ENCODE data around the gene TXNRD2.

The TXNRD2 gene

DNA sequence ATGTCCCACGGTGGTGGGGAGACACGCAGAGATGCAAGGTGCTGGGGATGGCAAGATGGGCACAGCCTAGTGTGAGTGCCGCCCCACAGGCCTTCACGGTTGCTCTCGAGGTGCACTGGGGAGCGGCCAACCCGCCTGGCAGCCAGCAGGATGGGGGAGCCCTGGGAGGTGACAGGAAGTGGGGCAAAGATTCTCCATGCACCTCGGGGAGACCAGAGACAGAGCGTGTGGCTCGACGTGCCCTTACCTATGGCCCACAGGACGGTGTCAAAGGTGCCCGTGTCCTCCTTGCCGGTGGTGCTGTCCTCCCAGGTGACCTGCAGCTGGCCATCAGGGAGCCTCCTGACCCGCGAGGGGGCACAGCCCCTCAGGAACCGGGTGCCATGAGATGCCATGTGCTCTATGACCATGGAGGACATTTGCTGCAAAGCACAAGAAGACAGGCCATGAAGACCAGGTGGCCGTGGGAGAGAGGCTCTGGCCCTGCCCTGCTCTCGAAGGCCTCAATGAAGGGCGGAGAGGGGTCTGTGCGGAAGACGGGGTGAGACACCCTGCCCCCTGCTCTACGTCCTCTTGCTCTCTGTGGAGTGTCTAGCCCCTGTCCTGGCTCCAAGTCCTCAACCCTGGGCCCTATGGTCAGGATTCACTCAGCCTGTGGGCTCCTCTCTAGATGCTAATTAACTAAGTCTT is 46.3 kb downstream of the TXNRD2 start:
- no peak overlapping the region for H3K4me3 Mint-ChIP-seq
- H3K36me3 Mint-ChIP-seq (ENCODE audit: insufficient read depth) = peaks cover 2% of the 10 kb centered on the region
- no peaks in the 10 kb centered on the region for H3K9me3 Mint-ChIP-seq
- DNase-seq (ENCODE audit: low spot score in 2 of 2) (no peak), ATAC-seq (replicated peaks; ENCODE audit: extremely low read depth, poor library complexity, severe bottlenecking) (no peak)
- no peak overlapping the region for H3K27ac Mint-ChIP-seq (ENCODE audit: low read depth)
- no peaks in the 10 kb centered on the region for H3K27me3 Mint-ChIP-seq
- H3K4me1 Mint-ChIP-seq = peaks cover 18% of the 10 kb centered on the region

DNA sequence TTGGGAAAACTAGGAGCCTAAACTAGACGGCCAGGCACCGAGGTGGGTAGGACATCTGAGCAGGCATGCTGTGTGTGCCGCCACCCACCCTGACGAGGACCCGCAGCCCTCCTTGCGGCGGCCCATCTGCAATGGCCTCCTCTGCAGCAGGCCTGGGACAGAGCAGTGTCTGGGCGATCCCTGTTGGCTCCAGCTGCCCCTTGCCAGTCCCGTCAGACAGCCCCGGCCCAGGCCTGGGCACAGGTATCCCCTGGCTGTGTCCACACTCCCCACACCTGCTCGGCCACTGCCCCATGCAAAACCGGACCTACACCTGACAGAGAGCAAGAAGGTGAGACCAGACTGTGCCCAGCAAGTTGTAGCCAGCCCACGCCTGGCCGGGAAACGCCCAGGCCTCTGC is 48.3 kb downstream of the TXNRD2 start:
- DNase-seq (ENCODE audit: low spot score in 2 of 2) (no peak), ATAC-seq (replicated peaks; ENCODE audit: extremely low read depth, poor library complexity, severe bottlenecking) (no peak)
- H3K4me3 Mint-ChIP-seq = no peak overlapping the region
- peak overlapping the region; percentile 96 for H3K27ac Mint-ChIP-seq (ENCODE audit: low read depth)
- no peaks in the 10 kb centered on the region for H3K9me3 Mint-ChIP-seq
- peaks cover 18% of the 10 kb centered on the region for H3K4me1 Mint-ChIP-seq
- H3K36me3 Mint-ChIP-seq (ENCODE audit: insufficient read depth) = peaks cover 2% of the 10 kb centered on the region
- H3K27me3 Mint-ChIP-seq = no peaks in the 10 kb centered on the region

- Mint-ChIP-seq H3K27ac (ENCODE audit: low read depth) (peak overlapping the region; percentile 96), H3K9me3 (no peaks in the 10 kb centered on the region), H3K4me1 (peaks cover 18% of the 10 kb centered on the region), H3K27me3 (no peaks in the 10 kb centered on the region), H3K36me3 (ENCODE audit: insufficient read depth) (peaks cover 2% of the 10 kb centered on the region), H3K4me3 (no peak overlapping the region)
- ATAC-seq (replicated peaks; ENCODE audit: extremely low read depth, poor library complexity, severe bottlenecking) = no peak
- DNase-seq (ENCODE audit: low spot score in 2 of 2) = no peak
Measured at GRCh38 chr22:19892925-19893324, 48.7 kb downstream of the TXNRD2 start.

DNA sequence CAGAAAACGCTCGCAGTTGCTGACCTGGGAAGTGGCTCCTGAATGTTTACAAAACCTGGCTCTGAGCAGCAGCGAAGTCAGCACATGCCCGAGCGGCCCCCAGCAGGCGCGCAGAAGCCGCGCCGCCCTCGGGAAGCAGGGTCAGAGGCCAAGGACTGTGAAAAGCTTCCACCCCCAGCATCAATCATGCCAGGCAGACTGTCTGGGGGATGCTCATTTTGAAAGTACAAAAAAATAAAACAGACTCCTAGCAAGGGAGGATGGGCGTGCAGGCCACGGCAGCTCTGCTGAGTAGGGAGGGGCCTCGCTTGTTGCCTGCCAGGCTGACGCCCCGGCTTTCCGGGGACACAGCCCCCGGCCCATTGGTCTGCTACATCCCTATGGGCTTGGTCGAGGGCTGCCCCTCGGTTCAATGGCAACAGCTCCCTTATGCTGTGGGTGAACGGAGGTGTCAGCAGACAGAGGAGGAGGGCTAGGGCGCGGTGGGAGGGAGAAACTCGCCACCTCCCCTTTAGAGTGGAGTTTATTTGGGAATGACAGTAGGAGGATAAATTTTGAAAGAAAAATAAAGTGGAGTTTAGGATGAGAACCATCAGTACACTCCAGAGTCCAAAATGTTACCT is 49.2 kb downstream of the TXNRD2 start:
- no peak for DNase-seq (ENCODE audit: low spot score in 2 of 2)
- Mint-ChIP-seq H3K36me3 (ENCODE audit: insufficient read depth) (peaks cover 2% of the 10 kb centered on the region), H3K4me1 (peaks cover 18% of the 10 kb centered on the region), H3K9me3 (no peaks in the 10 kb centered on the region), H3K4me3 (peak overlapping the region; percentile 78), H3K27ac (ENCODE audit: low read depth) (peak overlapping the region; percentile 96), H3K27me3 (no peaks in the 10 kb centered on the region)
- peak; percentile 34 for ATAC-seq (replicated peaks; ENCODE audit: extremely low read depth, poor library complexity, severe bottlenecking)

DNA sequence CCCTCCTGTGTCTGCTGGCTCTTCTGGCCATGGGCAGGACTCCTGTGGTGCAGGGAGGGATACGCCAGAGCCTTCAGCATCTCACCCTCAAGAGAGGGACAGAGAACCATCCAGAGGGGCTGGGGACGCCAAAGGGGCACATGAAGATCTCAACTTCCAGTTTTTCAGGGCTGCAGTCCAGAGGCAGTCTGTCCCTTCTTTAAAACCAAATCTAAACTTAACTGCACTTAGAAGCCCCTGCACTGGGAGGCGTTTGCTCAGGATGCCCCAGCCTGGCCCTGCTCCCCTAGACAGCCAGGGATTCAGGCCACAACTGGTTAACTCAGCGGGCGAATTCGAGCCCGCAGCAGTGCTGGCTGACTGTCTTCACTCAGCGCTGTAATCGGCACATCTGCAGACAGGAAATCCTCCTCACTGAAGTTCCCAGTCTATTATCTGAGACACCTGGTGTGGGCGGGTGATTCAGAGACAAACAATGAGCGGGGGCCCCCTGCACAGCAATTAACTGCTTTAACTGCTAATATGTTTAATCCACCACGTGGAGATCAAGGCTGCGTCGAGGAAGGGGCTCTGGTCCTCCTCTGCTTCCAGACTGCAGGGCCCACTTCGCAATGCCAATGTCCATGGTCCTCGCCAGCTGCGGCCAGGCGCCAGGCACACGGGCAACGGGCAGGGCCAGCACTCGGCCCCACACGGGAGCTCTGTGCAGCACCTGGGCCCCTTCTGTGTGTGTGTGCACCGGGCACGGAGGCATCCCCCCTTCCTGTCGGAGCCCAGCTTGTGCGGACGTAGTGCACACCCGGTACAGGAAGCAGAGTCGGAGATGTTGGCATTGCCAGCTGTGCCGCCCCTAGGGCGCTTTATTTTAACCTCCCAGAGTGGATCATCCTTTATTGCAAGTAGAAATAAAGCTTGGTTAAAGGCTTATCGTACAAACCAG is 50.0 kb downstream of the TXNRD2 start:
- no peaks in the 10 kb centered on the region for H3K9me3 Mint-ChIP-seq
- DNase-seq (ENCODE audit: low spot score in 2 of 2) (peak; percentile 60 to 69), ATAC-seq (replicated peaks; ENCODE audit: extremely low read depth, poor library complexity, severe bottlenecking) (peak; percentile 96)
- peak overlapping the region; percentile 96 for H3K27ac Mint-ChIP-seq (ENCODE audit: low read depth)
- H3K36me3 Mint-ChIP-seq (ENCODE audit: insufficient read depth) = peaks cover 2% of the 10 kb centered on the region
- H3K27me3 Mint-ChIP-seq = no peaks in the 10 kb centered on the region
- H3K4me1 Mint-ChIP-seq = peaks cover 18% of the 10 kb centered on the region
- peak overlapping the region; percentile 78 for H3K4me3 Mint-ChIP-seq

GRCh38 chr22:19890502-19891316 is 50.9 kb downstream of the TXNRD2 start:
- Mint-ChIP-seq H3K9me3 (no peaks in the 10 kb centered on the region), H3K27me3 (no peaks in the 10 kb centered on the region), H3K36me3 (ENCODE audit: insufficient read depth) (peaks cover 2% of the 10 kb centered on the region), H3K4me1 (peaks cover 23% of the 10 kb centered on the region), H3K27ac (ENCODE audit: low read depth) (peak overlapping the region; percentile 96), H3K4me3 (peak overlapping the region; percentile 78)
- no peak for ATAC-seq (replicated peaks; ENCODE audit: extremely low read depth, poor library complexity, severe bottlenecking)
- no peak for DNase-seq (ENCODE audit: low spot score in 2 of 2)

GRCh38 chr22:19889951-19890350 is 51.7 kb downstream of the TXNRD2 start:
- ATAC-seq (replicated peaks; ENCODE audit: extremely low read depth, poor library complexity, severe bottlenecking) = no peak
- Mint-ChIP-seq H3K4me3 (no peak overlapping the region), H3K4me1 (peaks cover 26% of the 10 kb centered on the region)

DNA sequence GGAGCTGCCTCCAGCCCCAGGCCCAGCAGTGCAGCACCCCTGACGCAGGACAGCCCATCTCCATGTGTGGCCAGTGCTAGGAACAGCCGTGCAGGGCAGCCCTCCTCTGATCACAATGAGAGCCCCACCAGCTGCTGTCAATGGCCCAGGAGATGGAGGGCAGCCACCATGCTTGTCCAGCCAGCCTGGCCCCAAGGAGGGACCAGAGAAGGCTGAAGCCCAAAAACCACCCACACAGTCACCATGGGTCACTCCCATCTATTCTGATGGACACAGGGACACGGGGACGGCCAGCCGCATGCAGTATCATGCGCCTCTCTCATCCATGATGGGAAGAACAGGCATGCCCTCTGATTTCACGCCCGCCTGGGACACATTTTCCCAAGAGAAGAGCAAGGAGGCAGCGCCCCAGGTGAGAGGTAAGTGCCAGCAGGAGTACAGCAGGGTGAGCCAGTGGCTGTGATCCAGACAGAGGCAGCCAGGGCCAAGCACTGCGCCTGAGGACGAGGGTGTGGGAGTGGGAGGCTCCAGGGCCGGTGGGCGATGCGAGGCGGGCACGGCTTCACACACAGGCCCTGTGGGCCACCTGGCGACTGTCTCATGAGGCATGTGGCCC is 53.4 kb downstream of the TXNRD2 start:
- ATAC-seq (replicated peaks; ENCODE audit: extremely low read depth, poor library complexity, severe bottlenecking) = no peak
- Mint-ChIP-seq H3K27ac (ENCODE audit: low read depth) (no peak overlapping the region), H3K9me3 (no peaks in the 10 kb centered on the region), H3K4me1 (peaks cover 26% of the 10 kb centered on the region), H3K4me3 (peak overlapping the region; percentile 36), H3K27me3 (no peaks in the 10 kb centered on the region), H3K36me3 (ENCODE audit: insufficient read depth) (no peaks in the 10 kb centered on the region)
- no peak for DNase-seq (ENCODE audit: low spot score in 2 of 2)

More at GRCh38 chr22:19889951-19890350, 51.7 kb downstream of the TXNRD2 start:
- Mint-ChIP-seq H3K9me3 (no peaks in the 10 kb centered on the region), H3K36me3 (ENCODE audit: insufficient read depth) (peaks cover 2% of the 10 kb centered on the region), H3K27ac (ENCODE audit: low read depth) (peak overlapping the region; percentile 96), H3K27me3 (no peaks in the 10 kb centered on the region)
- DNase-seq (ENCODE audit: low spot score in 2 of 2) = no peak

- DNase-seq (ENCODE audit: low spot score in 2 of 2) = no peak
- H3K36me3 Mint-ChIP-seq (ENCODE audit: insufficient read depth) = no peaks in the 10 kb centered on the region
Measured at GRCh38 chr22:19887256-19887985, 54.2 kb downstream of the TXNRD2 start.

DNA sequence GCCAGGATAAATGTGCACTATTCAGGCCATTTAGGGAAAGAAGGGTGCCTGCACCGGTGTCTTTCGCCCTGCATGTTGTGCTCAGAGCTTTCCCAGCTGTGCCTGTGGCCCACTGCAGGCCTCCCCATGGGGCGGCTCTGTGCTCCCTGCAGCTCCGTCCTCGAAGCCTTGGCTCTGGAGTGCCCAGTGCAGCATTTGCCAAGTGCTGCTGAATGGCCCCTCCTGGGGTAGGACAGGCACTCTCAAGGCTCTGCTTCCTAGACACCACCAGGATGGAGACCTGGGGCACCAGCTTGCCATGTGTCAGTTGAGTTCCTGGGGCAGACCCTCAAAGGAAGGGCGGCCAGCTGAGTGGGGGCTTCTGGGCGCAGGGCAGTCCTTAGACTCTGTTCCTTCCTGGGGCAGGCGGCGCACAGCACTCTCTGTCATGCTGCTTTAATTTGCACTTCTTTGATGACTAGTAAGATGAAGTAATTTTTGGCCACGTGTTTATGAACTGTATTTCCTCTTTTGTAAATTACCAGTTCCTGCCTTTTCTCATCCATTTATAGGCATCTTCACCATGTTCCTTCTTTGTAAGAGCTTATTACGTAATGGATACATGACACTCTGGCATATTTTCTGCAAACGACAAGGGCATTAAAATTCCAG is 54.9 kb downstream of the TXNRD2 start:
- no peaks in the 10 kb centered on the region for H3K27me3 Mint-ChIP-seq
- H3K4me1 Mint-ChIP-seq = peaks cover 16% of the 10 kb centered on the region
- no peak overlapping the region for H3K4me3 Mint-ChIP-seq
- no peaks in the 10 kb centered on the region for H3K36me3 Mint-ChIP-seq (ENCODE audit: insufficient read depth)
- ATAC-seq (replicated peaks; ENCODE audit: extremely low read depth, poor library complexity, severe bottlenecking) = no peak
- no peaks in the 10 kb centered on the region for H3K9me3 Mint-ChIP-seq
- H3K27ac Mint-ChIP-seq (ENCODE audit: low read depth) = no peak overlapping the region
- no peak for DNase-seq (ENCODE audit: low spot score in 2 of 2)

More at GRCh38 chr22:19887256-19887985, 54.2 kb downstream of the TXNRD2 start:
- no peak for ATAC-seq (replicated peaks; ENCODE audit: extremely low read depth, poor library complexity, severe bottlenecking)
- Mint-ChIP-seq H3K27me3 (no peaks in the 10 kb centered on the region), H3K4me3 (no peak overlapping the region), H3K4me1 (peaks cover 23% of the 10 kb centered on the region), H3K27ac (ENCODE audit: low read depth) (no peak overlapping the region), H3K9me3 (no peaks in the 10 kb centered on the region)

Measured in central memory CD8-positive, alpha-beta T cell (primary cell).